Nephron progenitor cell (in vitro differentiated cells): ENCODE data around the gene SHISA7.

Source experiments
- DNase-seq: peaks from one replicate; pipeline ENCODE4 v3.0.0; 2021
- H3K27ac Mint-ChIP-seq: 2 replicates; pipeline ENCODE4 v1.8.0; 2021; ENCODE audit warnings: mild to moderate bottlenecking, moderate library complexity, mixed read lengths
- H3K27me3 Mint-ChIP-seq: 2 replicates; pipeline ENCODE4 v1.8.0; 2021; ENCODE audit warnings: mild to moderate bottlenecking, low read depth, mixed read lengths; ENCODE audit not compliant: poor library complexity
- H3K36me3 Mint-ChIP-seq: 2 replicates; pipeline ENCODE4 v1.8.0; 2021; ENCODE audit warnings: low read depth, mixed read lengths
- H3K4me1 Mint-ChIP-seq: 2 replicates; pipeline ENCODE4 v1.8.0; 2021; ENCODE audit warnings: mixed read lengths
- H3K4me3 Mint-ChIP-seq: 2 replicates; pipeline ENCODE4 v1.8.0; 2021; ENCODE audit warnings: mild to moderate bottlenecking, moderate library complexity, mixed read lengths
- H3K9me3 Mint-ChIP-seq: 2 replicates; pipeline ENCODE4 v1.8.0; 2021; ENCODE audit warnings: mild to moderate bottlenecking, moderate library complexity, mixed read lengths
- TF ChIP-seq, protein P1 (sequence below): fragments of 200-600 bp; sonication (generic); IDR thresholded peaks from 2 replicates; pipeline ENCODE4 v1.5.0; 2021; ENCODE audit warnings: antibody characterized with exemption

The SHISA7 gene

DNA sequence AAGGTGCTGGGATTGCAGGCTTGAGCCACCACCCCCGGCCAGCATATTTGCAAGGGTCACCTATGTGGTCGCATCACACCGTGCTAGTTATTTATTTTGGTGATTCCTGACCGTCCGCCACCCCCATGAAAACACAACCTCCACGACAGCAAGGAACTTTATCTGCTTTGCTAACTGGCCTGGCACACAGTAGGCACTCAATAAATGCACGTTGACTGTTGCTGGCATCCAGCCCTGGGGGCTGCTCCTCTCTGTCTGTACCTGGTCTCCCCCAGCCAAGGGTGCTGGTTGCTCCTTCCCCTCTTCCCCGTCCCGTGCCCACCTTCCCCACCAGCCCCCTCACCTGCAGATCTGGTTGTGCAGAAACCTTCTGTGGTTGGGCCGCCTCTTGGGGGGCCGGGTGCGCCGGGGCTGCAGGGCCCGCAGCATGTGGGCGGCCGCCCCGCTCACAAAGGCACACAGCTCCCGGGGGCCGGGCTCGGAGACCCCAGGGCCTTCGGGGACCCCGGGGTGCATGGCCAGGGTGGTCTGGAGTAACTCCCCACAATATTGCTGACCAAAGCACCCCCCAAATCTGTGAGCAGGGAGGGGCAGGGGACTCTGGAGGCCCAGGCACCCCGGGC lies 21.1 kb upstream of the SHISA7 start:
- no peak overlapping the region for H3K4me3 Mint-ChIP-seq
- no peak overlapping the region for H3K27ac Mint-ChIP-seq
- TF ChIP-seq, protein P1, sequence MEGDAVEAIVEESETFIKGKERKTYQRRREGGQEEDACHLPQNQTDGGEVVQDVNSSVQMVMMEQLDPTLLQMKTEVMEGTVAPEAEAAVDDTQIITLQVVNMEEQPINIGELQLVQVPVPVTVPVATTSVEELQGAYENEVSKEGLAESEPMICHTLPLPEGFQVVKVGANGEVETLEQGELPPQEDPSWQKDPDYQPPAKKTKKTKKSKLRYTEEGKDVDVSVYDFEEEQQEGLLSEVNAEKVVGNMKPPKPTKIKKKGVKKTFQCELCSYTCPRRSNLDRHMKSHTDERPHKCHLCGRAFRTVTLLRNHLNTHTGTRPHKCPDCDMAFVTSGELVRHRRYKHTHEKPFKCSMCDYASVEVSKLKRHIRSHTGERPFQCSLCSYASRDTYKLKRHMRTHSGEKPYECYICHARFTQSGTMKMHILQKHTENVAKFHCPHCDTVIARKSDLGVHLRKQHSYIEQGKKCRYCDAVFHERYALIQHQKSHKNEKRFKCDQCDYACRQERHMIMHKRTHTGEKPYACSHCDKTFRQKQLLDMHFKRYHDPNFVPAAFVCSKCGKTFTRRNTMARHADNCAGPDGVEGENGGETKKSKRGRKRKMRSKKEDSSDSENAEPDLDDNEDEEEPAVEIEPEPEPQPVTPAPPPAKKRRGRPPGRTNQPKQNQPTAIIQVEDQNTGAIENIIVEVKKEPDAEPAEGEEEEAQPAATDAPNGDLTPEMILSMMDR = no peak
- H3K4me1 Mint-ChIP-seq = peaks cover 49% of the 10 kb centered on the region
- H3K9me3 Mint-ChIP-seq = no peaks in the 10 kb centered on the region
- no peaks in the 10 kb centered on the region for H3K36me3 Mint-ChIP-seq
- peaks cover 62% of the 10 kb centered on the region for H3K27me3 Mint-ChIP-seq
- DNase-seq = no peak

DNA sequence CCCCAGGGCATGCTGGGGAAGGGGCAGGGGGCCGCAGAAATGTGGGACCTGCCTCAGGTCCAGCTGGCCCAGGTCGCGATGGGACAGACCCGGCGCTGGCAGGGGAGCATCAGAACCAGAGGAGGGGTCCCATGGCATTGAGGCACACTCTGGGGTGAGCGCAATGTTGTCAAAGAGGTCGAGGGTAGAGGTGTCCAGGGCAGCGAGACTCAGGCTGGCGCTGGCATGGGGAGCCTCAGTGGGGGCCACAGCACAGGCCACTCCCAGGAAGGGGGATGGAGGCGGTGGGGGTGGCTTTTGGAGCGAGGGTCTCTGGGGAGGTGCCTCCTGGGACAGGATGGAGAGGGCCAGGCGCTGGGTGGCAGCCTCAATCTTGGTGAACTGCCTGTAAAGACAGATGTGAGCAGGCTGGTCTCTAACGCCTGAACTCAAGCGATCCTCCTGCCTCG lies 20.5 kb upstream of the SHISA7 start:
- peaks cover 53% of the 10 kb centered on the region for H3K4me1 Mint-ChIP-seq
- no peak for DNase-seq
- no peaks in the 10 kb centered on the region for H3K36me3 Mint-ChIP-seq

DNA sequence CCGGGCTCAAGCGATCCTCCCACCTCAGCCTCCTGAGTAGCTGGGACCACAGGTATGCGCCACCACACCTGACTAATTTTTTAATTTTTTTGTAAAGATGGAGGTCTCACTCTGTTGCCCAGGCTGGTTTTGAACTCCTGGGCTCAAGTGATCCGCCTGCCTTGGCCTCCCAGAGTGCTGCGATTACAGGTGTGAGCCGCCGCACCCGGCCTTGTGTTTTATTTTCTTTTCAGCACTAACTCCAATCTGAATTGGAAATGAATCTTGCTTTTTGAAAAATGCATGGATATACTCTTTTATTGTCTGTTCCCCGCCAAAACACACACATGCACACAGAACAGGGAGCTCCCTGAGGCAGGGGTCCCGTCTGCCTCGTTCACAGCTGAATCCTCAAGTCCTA lies 19.6 kb upstream of the SHISA7 start:
- no peaks in the 10 kb centered on the region for H3K36me3 Mint-ChIP-seq

More for the DNA sequence above, 20.5 kb upstream of the SHISA7 start:
- Mint-ChIP-seq H3K4me3 (no peak overlapping the region), H3K9me3 (no peaks in the 10 kb centered on the region), H3K27ac (no peak overlapping the region), H3K27me3 (peaks cover 59% of the 10 kb centered on the region)
- TF ChIP-seq, protein P1 = no peak

DNA sequence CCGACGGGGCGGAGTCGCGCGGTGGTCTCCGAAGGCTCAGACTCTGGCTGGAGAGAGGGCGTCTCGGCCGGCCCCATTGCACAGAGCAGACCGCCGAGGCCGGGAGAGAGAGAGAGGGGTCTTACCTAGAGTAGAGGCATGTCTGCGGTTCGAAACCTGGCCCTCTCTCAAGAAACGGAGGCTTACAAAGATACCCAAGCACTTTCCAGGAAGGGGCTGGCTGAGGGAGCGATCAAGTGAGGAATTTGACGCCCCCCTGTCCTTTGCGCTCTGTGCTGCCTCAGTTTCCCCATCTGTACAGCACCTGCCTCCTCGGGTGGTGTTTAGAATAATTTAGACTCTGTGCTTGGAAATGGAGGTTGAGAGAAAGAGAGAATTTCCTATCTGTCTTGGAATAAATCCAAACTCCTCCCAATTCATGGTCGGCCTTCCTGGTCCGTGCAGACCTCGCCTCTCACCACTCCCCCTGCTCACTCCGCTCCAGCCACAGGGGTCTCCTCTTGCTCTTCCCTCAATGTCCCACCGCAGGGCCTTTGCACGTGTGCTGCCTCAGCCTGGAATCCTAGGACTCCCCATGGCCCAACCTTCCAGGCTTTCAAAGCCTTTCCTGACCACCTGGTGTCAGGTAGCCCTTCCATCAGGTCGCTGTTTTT lies 19.0 kb upstream of the SHISA7 start:
- DNase-seq = no peak
- TF ChIP-seq, protein P1 = no peak

More for the DNA sequence above, 19.6 kb upstream of the SHISA7 start:
- DNase-seq = no peak
- Mint-ChIP-seq H3K27me3 (peaks cover 54% of the 10 kb centered on the region), H3K9me3 (no peaks in the 10 kb centered on the region), H3K27ac (no peak overlapping the region), H3K4me3 (peak overlapping the region; percentile 85), H3K4me1 (peaks cover 56% of the 10 kb centered on the region)
- TF ChIP-seq, protein P1 = no peak

DNA sequence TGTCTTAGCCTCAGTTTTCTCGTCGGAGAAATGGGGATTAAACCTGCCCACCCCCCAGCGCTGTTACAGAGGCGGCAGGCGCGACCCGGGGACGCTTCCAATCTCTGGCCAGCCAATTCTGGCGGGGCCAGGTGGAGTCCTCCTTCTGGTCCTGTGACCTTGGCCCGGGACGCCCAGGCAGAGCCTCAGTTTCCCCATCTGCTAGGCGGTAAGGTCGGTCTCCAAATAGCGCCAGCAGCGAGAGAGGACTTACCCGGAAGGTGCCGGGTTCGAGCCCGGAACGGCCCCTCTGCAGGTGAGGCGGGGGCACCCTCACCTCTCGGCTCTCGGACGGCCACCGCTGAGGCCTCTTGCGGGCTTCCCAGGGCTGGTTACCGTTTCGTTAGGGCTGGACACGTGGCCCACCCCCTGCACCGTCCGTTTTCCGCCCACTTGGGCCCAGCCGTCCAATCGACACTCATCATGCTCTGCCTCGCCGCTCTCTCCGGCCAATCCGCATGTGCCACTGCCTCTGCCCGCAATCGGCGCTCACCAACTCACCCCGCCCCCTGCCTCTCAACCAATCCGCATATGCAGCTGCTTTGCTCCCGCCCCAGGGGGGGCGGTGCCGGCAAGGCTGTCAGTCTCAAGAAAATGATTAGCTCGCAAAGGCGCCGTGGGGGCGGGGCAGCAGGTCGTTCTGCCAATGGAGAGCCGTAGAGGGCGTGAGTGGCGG lies 18.3 kb upstream of the SHISA7 start, which contains the start of gene ISOC2:
Gene ISOC2, minus strand, starts transcription at position 384 of the 715 bp plus-strand sequence. CDS start 5,156 bp downstream, outside the sequence.
- Mint-ChIP-seq H3K36me3 (peaks cover 5% of the 10 kb centered on the region), H3K27ac (peak within 1 kb of the TSS; percentile 72), H3K4me1 (peaks cover 49% of the 10 kb centered on the region), H3K4me3 (peak within 1 kb of the TSS; percentile 85), H3K27me3 (peaks cover 44% of the 10 kb centered on the region), H3K9me3 (no peaks in the 10 kb centered on the region)
- TF ChIP-seq, protein P1 = no peak
- peak; percentile 100 for DNase-seq

More for the DNA sequence above, 19.0 kb upstream of the SHISA7 start:
- Mint-ChIP-seq H3K36me3 (no peaks in the 10 kb centered on the region), H3K9me3 (no peaks in the 10 kb centered on the region), H3K4me1 (peaks cover 53% of the 10 kb centered on the region), H3K4me3 (peak overlapping the region; percentile 85), H3K27ac (no peak overlapping the region), H3K27me3 (peaks cover 51% of the 10 kb centered on the region)
